Panc1 (cell line): ENCODE measurements around the gene RBM22. TPM values are rescaled to one million over a fixed set of nuclear protein-coding genes. Genes with fewer than 3 reads are reported as not detected.
A peak's percentile ranks its signal among the peaks of the same experiment; 100 is the strongest.

Experiments used
- ATAC-seq: fragments of 200-7000 bp; cut with Tn5 transposase; 2 replicates; pipeline ENCODE4 v1.9.1; 2020; ENCODE audit warnings: mild to moderate bottlenecking, moderate library complexity
- BruUV-seq: library from RNA; stranded (reverse); fragments of 400-500 nt; replicated peaks from 2 replicates; lab custom pipeline; 2021; lab: Mats Ljungman, UMichigan
- CTCF ChIA-PET: fragments of 300-600 bp; sonication (Branson Sonifier 250); formaldehyde crosslinking; loops from one replicate; lab custom pipeline; 2022; ENCODE audit warnings: antibody characterized with exemption; lab: Charles Lee
- POLR2A ChIA-PET: fragments of 300-600 bp; sonication (Branson Sonifier 250); formaldehyde crosslinking; loops from one replicate; lab custom pipeline; 2022; ENCODE audit warnings: antibody characterized with exemption; lab: Charles Lee
- DNase-seq: peaks from one replicate; pipeline ENCODE4 v3.0.0-alpha.2; 2010; ENCODE audit warnings: low read depth, low spot score
- H3K27ac ChIP-seq: 2 replicates; pipeline ENCODE4 v1.5.1; 2011; ENCODE audit warnings: mild to moderate bottlenecking, low read length, inconsistent platforms
- H3K27me3 ChIP-seq: fragments of 200-500 bp; sonication (Bioruptor generic); 2 replicates; pipeline ENCODE4 v1.6.0; 2014; ENCODE audit warnings: low read length, inconsistent platforms; ENCODE audit not compliant: control insufficient read depth, insufficient read depth
- H3K36me3 ChIP-seq: fragments of 200-500 bp; sonication (Bioruptor generic); 2 replicates; pipeline ENCODE4 v1.5.1; 2014; ENCODE audit warnings: inconsistent platforms, mild to moderate bottlenecking, low read length, moderate library complexity; ENCODE audit not compliant: control insufficient read depth, insufficient read depth
- H3K4me1 ChIP-seq: 2 replicates; pipeline ENCODE4 v1.5.1; 2011; ENCODE audit warnings: inconsistent platforms, mild to moderate bottlenecking, low read length, moderate library complexity; ENCODE audit not compliant: control insufficient read depth, insufficient read depth
- H3K4me3 ChIP-seq, 2 experiments: 2 replicates each; pipeline ENCODE4 v1.5.1; 2011 to 2012; ENCODE audit warnings: low read depth in 2 of 2, low read length in 2 of 2, mild to moderate bottlenecking in 2 of 2, inconsistent platforms in 1 of 2, moderate library complexity in 1 of 2
- H3K9me3 ChIP-seq: fragments of 200-500 bp; sonication (Bioruptor generic); 2 replicates; pipeline ENCODE4 v1.5.1; 2014; ENCODE audit warnings: low read depth, mild to moderate bottlenecking, inconsistent platforms, low read length, moderate library complexity; ENCODE audit not compliant: control insufficient read depth, insufficient read depth
- POLR2AphosphoS5 ChIP-seq: IDR thresholded peaks from 2 replicates; pipeline ENCODE4 v1.6.1; 2012; ENCODE audit warnings: mild to moderate bottlenecking, low read depth, low read length, moderate library complexity
- SIN3A ChIP-seq: IDR thresholded peaks from 2 replicates; pipeline ENCODE4 v1.6.1; 2012; ENCODE audit warnings: low read depth, mild to moderate bottlenecking, low read length, moderate library complexity, borderline replicate concordance; ENCODE audit not compliant: insufficient read depth
- TCF7L2 ChIP-seq: IDR thresholded peaks from 2 replicates; pipeline ENCODE4 v1.6.1; 2011; ENCODE audit warnings: mild to moderate bottlenecking, low read depth, low read length, inconsistent platforms
- in situ Hi-C: cut with HindIII; loops from 2 replicates; pipeline ENCODE4 v1.10.0; 2016; ENCODE audit warnings: low sequenced_read_pairs, low pct_unique_long_range_greater_than_20kb
- intact Hi-C: fragments of 100-400 bp; cut with micrococcal nuclease; formaldehyde crosslinking; loops from one replicate; pipeline ENCODE4 v1.10.0; 2022; ENCODE audit not compliant: unreplicated experiment
- total RNA-seq: library from RNA; stranded (reverse); gene quantifications from one replicate; pipeline ENCODE4 v1.2.1, GENCODE V29; 2021; ENCODE audit not compliant: unreplicated experiment
- TF ChIP-seq, protein P1 (sequence below): fragments of 450-650 bp; IDR thresholded peaks from 2 replicates; pipeline ENCODE4 v1.5.1; 2017; ENCODE audit warnings: mild to moderate bottlenecking
- TF ChIP-seq, protein P2 (sequence below), 2 experiments: IDR thresholded peaks; 2 replicates each; pipeline ENCODE4 v1.6.1; 2011 to 2012; ENCODE audit warnings: low read depth in 2 of 2, control low read depth in 1 of 2, low read length in 1 of 2, mild to moderate bottlenecking in 1 of 2, moderate library complexity in 1 of 2; ENCODE audit not compliant: insufficient read depth in 1 of 2

The RBM22 gene
- total RNA-seq, 1 experiment from 2014 or later = 54.3 TPM

DNA sequence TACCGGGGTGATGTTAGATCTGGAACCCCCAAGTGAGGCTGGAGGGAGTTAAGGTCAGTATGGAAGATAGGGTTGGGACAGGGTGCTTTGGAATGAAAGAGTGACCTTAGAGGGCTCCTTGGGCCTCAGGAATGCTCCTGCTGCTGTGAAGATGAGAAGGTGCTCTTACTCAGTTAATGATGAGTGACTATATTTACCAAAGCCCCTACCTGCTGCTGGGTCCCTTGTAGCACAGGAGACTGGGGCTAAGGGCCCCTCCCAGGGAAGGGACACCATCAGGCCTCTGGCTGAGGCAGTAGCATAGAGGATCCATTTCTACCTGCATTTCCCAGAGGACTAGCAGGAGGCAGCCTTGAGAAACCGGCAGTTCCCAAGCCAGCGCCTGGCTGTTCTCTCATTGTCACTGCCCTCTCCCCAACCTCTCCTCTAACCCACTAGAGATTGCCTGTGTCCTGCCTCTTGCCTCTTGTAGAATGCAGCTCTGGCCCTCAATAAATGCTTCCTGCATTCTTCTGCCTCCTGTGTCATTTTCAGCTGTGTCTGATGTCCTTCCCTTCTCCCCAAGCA is 42.1 kb downstream of the RBM22 start:
- Histone ChIP-seq H3K9me3 (no peaks in the 10 kb centered on the region), H3K27me3 (no peaks in the 10 kb centered on the region), H3K4me1 (peaks cover 11% of the 10 kb centered on the region; the same call in 1 of the 2 replicates), H3K27ac (0 out of 2 replicates have a peak overlapping the region, but pooled peaks have one; percentile 17), H3K36me3 (no peaks in the 10 kb centered on the region), H3K4me3 (no peak overlapping the region)
- no TSS peak for BruUV-seq
- no peak for DNase-seq
- CTCF ChIA-PET = interaction anchor here (1.3 kb wide), 1 partner anchor 99 kb away, joined by 4 read pairs; no protein-coding TSS in a partner anchor
- peak; percentile 18; the same call in 1 of the 2 replicates for ATAC-seq
- TF ChIP-seq, protein P1, sequence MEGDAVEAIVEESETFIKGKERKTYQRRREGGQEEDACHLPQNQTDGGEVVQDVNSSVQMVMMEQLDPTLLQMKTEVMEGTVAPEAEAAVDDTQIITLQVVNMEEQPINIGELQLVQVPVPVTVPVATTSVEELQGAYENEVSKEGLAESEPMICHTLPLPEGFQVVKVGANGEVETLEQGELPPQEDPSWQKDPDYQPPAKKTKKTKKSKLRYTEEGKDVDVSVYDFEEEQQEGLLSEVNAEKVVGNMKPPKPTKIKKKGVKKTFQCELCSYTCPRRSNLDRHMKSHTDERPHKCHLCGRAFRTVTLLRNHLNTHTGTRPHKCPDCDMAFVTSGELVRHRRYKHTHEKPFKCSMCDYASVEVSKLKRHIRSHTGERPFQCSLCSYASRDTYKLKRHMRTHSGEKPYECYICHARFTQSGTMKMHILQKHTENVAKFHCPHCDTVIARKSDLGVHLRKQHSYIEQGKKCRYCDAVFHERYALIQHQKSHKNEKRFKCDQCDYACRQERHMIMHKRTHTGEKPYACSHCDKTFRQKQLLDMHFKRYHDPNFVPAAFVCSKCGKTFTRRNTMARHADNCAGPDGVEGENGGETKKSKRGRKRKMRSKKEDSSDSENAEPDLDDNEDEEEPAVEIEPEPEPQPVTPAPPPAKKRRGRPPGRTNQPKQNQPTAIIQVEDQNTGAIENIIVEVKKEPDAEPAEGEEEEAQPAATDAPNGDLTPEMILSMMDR = no peak
- TF ChIP-seq, protein P2, sequence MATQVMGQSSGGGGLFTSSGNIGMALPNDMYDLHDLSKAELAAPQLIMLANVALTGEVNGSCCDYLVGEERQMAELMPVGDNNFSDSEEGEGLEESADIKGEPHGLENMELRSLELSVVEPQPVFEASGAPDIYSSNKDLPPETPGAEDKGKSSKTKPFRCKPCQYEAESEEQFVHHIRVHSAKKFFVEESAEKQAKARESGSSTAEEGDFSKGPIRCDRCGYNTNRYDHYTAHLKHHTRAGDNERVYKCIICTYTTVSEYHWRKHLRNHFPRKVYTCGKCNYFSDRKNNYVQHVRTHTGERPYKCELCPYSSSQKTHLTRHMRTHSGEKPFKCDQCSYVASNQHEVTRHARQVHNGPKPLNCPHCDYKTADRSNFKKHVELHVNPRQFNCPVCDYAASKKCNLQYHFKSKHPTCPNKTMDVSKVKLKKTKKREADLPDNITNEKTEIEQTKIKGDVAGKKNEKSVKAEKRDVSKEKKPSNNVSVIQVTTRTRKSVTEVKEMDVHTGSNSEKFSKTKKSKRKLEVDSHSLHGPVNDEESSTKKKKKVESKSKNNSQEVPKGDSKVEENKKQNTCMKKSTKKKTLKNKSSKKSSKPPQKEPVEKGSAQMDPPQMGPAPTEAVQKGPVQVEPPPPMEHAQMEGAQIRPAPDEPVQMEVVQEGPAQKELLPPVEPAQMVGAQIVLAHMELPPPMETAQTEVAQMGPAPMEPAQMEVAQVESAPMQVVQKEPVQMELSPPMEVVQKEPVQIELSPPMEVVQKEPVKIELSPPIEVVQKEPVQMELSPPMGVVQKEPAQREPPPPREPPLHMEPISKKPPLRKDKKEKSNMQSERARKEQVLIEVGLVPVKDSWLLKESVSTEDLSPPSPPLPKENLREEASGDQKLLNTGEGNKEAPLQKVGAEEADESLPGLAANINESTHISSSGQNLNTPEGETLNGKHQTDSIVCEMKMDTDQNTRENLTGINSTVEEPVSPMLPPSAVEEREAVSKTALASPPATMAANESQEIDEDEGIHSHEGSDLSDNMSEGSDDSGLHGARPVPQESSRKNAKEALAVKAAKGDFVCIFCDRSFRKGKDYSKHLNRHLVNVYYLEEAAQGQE (IDR thresholded peaks at IDR 0.05; ENCODE audit: insufficient read depth in 1 of 2, low read depth in 2 of 2, low read length in 1 of 2) = no peak
- TF ChIP-seq POLR2AphosphoS5 = peak; percentile 57
- no peak for TF ChIP-seq TCF7L2
- TF ChIP-seq SIN3A = no peak
- POLR2A ChIA-PET = interaction anchor here (0.5 kb wide), 1 partner anchor 31 kb away, joined by 5 read pairs; no protein-coding TSS in a partner anchor
- in situ Hi-C loops = no loop called here
- intact Hi-C loops = no loop called here

- TSS peak; percentile 86 for BruUV-seq
- H3K36me3 ChIP-seq = no peaks in the 10 kb centered on the region
- no peak for ATAC-seq
- ChIA-PET POLR2A (no interaction called here), CTCF (interaction anchor here (0.6 kb wide), 1 partner anchor 174 kb away, joined by 3 read pairs; no protein-coding TSS in a partner anchor)
- intact Hi-C loops = no loop called here
- H3K4me1 ChIP-seq = peaks cover 11% of the 10 kb centered on the region; the same call in 1 of the 2 replicates
- no peaks in the 10 kb centered on the region for H3K9me3 ChIP-seq
- TF ChIP-seq, protein P1 = no peak
- TF ChIP-seq POLR2AphosphoS5 (no peak), SIN3A (no peak), TCF7L2 (no peak)
- TF ChIP-seq, protein P2 (IDR thresholded peaks at IDR 0.05; ENCODE audit: insufficient read depth in 1 of 2, low read depth in 2 of 2, low read length in 1 of 2) = no peak
- in situ Hi-C loops = no loop called here
- no peaks in the 10 kb centered on the region for H3K27me3 ChIP-seq
- no peak for DNase-seq
- no peak overlapping the region; the same call in 1 of the 2 replicates for H3K27ac ChIP-seq
- H3K4me3 ChIP-seq = no peak overlapping the region
Observed at GRCh38 chr5:150658121-150658520, 42.7 kb downstream of the RBM22 start.
